GM21717 (cell line): ENCODE measurements around the gene RAI14.
"Not testable (repeated sequence)": the region's sequence is repeated elsewhere in the genome, so short reads cannot be mapped to it uniquely, and the experiment has no call there.

Source experiments
- ATAC-seq: cut with Tn5 transposase; IDR thresholded peaks from one replicate; pipeline ENCODE4 v1.9.1; 2021; ENCODE audit warnings: mild to moderate bottlenecking, moderate library complexity; ENCODE audit not compliant: unreplicated experiment

The RAI14 gene

GRCh38 chr5:34811706-34812105 lies 155.6 kb downstream of the RAI14 start:
- ATAC-seq: no peak

GRCh38 chr5:34813509-34813908 lies 157.4 kb downstream of the RAI14 start:
- no peak for ATAC-seq

- no peak for ATAC-seq
These were observed 161.6 kb downstream of the RAI14 start for GRCh38 chr5:34817558-34818351.

- ATAC-seq: no peak
These were observed 162.6 kb downstream of the RAI14 start for GRCh38 chr5:34818717-34819116.

GRCh38 chr5:34820593-34820992 lies 164.5 kb downstream of the RAI14 start:
- no peak for ATAC-seq

- ATAC-seq: no peak
These were observed 167.0 kb downstream of the RAI14 start for GRCh38 chr5:34822956-34823715.

- ATAC-seq: no peak
These were observed 170.2 kb downstream of the RAI14 start for GRCh38 chr5:34826347-34826746.

GRCh38 chr5:34827588-34828506 lies 171.7 kb downstream of the RAI14 start:
- no peak for ATAC-seq

- ATAC-seq: not testable (repeated sequence)
These were observed 174.7 kb downstream of the RAI14 start for GRCh38 chr5:34830827-34831226.

- no peak for ATAC-seq
These were observed 175.2 kb downstream of the RAI14 start for GRCh38 chr5:34831303-34831702.

- ATAC-seq: no peak
These were observed 176.4 kb downstream of the RAI14 start for GRCh38 chr5:34832568-34832967.

GRCh38 chr5:34833090-34833489 lies 177.0 kb downstream of the RAI14 start:
- no peak for ATAC-seq

- no peak for ATAC-seq
These were observed 178.1 kb downstream of the RAI14 start for GRCh38 chr5:34833976-34834793.

- no peak for ATAC-seq
These were observed 178.6 kb downstream of the RAI14 start for GRCh38 chr5:34834794-34835089.

- ATAC-seq: no peak
These were observed 179.5 kb downstream of the RAI14 start for GRCh38 chr5:34835664-34836063.

- ATAC-seq: peak; percentile 96
These were observed 182.9 kb downstream of the RAI14 start, which contains the start of gene TTC23L for GRCh38 chr5:34838785-34839714. Gene TTC23L, plus strand, starts transcription at chr5:34839164. Its CDS starts 1,508 bp downstream, at chr5:34840672.

- no peak for ATAC-seq
These were observed 185.7 kb downstream of the RAI14 start for GRCh38 chr5:34841816-34842215.

- ATAC-seq: no peak
These were observed 186.4 kb downstream of the RAI14 start for GRCh38 chr5:34842554-34842953.

GRCh38 chr5:34843497-34843896 lies 187.4 kb downstream of the RAI14 start:
- ATAC-seq: no peak
